Peyer's patch (tissue), 4 donors: Measurements from ENCODE around the gene HOXD12. TPM values are rescaled to one million over a fixed set of nuclear protein-coding genes. Genes with fewer than 3 reads are reported as not detected.

Experiments used
- DNase-seq, 3 donors: peaks; one replicate each; pipeline ENCODE4 v3.0.0-alpha.2; 2017 to 2019
- H3K27ac ChIP-seq, 4 donors: fragments of 200-600 bp; sonication (generic); one replicate each; pipeline ENCODE4 v1.5.1; 2016 to 2019
- H3K27me3 ChIP-seq, 2 donors: fragments of 200-600 bp; sonication (generic); one replicate each; pipeline ENCODE4 v1.5.1; 2019
- H3K36me3 ChIP-seq, 3 donors: fragments of 200-600 bp; sonication (generic); one replicate each; pipeline ENCODE4 v1.5.1; 2016 to 2019
- H3K4me1 ChIP-seq, 4 donors: fragments of 200-600 bp; sonication (generic); one replicate each; pipeline ENCODE4 v1.5.1; 2016 to 2019
- H3K4me3 ChIP-seq, 4 donors: fragments of 200-600 bp; sonication (generic); 1 replicate in 3 of 4; 2 replicates in 1 of 4; pipeline ENCODE4 v1.5.1; 2016 to 2019; ENCODE audit warnings: mild to moderate bottlenecking in 1 of 4
- H3K9me3 ChIP-seq, 4 donors: fragments of 200-600 bp; sonication (generic); one replicate each; pipeline ENCODE4 v1.5.1; 2016 to 2019; ENCODE audit warnings: mild to moderate bottlenecking in 1 of 4
- CTCF ChIP-seq, 6 experiments: fragments of 450-650 bp in 4 of 6; fragments of 200-600 bp in 2 of 6; sonication (generic) in 1 of 6; IDR thresholded peaks; one replicate each; pipeline ENCODE4 v1.5.1; 2017 to 2019; ENCODE audit warnings: antibody characterized with exemption in 6 of 6, mild to moderate bottlenecking in 3 of 6, moderate library complexity in 1 of 6
- POLR2A ChIP-seq, 2 donors: fragments of 450-650 bp; IDR thresholded peaks; one replicate each; pipeline ENCODE4 v1.5.1; 2017; ENCODE audit warnings: antibody characterized with exemption in 2 of 2, mild to moderate bottlenecking in 2 of 2, moderate library complexity in 2 of 2
- total RNA-seq, 4 donors: library from RNA; depleted of rRNA; stranded (reverse); fragments of >200 nt; gene quantifications; one replicate each; pipeline ENCODE4 v1.1.0, GENCODE V29; 2016

The HOXD12 gene
- total RNA-seq, 4 donors from 2014 or later: not detected

- peaks cover 0 to 15% (median 0%) of the 10 kb centered on the region in 4 donors for H3K4me1 ChIP-seq
- TF ChIP-seq CTCF (IDR thresholded peaks at IDR 0.05): no peak
- TF ChIP-seq POLR2A (IDR thresholded peaks at IDR 0.05): no peak
- no peak overlapping the region for H3K4me3 ChIP-seq
- peaks cover 0 to under 1% (median 0%) of the 10 kb centered on the region in 4 donors for H3K9me3 ChIP-seq
- H3K27ac ChIP-seq: no peak overlapping the region
- no peak for DNase-seq
- no peaks in the 10 kb centered on the region for H3K36me3 ChIP-seq
- H3K27me3 ChIP-seq: peaks cover 0 to 90% of the 10 kb centered on the region in 2 donors
Measured at GRCh38 chr2:176117162-176117822, 17.7 kb downstream of the HOXD12 start.

- Histone ChIP-seq H3K27ac (no peak overlapping the region), H3K4me1 (peaks cover 0 to 21% (median 0%) of the 10 kb centered on the region in 4 donors), H3K9me3 (peaks cover 0 to 4% (median 0%) of the 10 kb centered on the region in 4 donors), H3K4me3 (no peak overlapping the region), H3K27me3 (peaks cover 0 to 89% of the 10 kb centered on the region in 2 donors), H3K36me3 (no peaks in the 10 kb centered on the region)
- TF ChIP-seq CTCF (IDR thresholded peaks at IDR 0.05) (no peak), POLR2A (IDR thresholded peaks at IDR 0.05) (no peak)
- no peak for DNase-seq
Measured at GRCh38 chr2:176117823-176118371, 18.3 kb downstream of the HOXD12 start.

GRCh38 chr2:176118601-176119339, 19.2 kb downstream of the HOXD12 start:
- Histone ChIP-seq H3K27me3 (peaks cover 0 to 90% of the 10 kb centered on the region in 2 donors), H3K36me3 (no peaks in the 10 kb centered on the region), H3K9me3 (peaks cover 0 to 4% (median 0%) of the 10 kb centered on the region in 4 donors), H3K4me1 (peaks cover 0 to 26% (median 0%) of the 10 kb centered on the region in 4 donors), H3K27ac (no peak overlapping the region), H3K4me3 (no peak overlapping the region)
- peak in 1 of 3 donors; percentile 69 for DNase-seq
- TF ChIP-seq CTCF (IDR thresholded peaks at IDR 0.05): peak in 4 of 6 experiments; percentile 23 to 37 (median 29)
- TF ChIP-seq POLR2A (IDR thresholded peaks at IDR 0.05): no peak

- Histone ChIP-seq H3K4me3 (no peak overlapping the region), H3K36me3 (no peaks in the 10 kb centered on the region), H3K4me1 (peaks cover 0 to 26% (median 0%) of the 10 kb centered on the region in 4 donors), H3K27me3 (peaks cover 0 to 83% of the 10 kb centered on the region in 2 donors), H3K9me3 (peaks cover 0 to 4% (median 0%) of the 10 kb centered on the region in 4 donors), H3K27ac (no peak overlapping the region)
- DNase-seq: no peak
- TF ChIP-seq POLR2A (IDR thresholded peaks at IDR 0.05): no peak
- no peak for TF ChIP-seq CTCF (IDR thresholded peaks at IDR 0.05)
Measured at GRCh38 chr2:176120364-176121189, 21.0 kb downstream of the HOXD12 start.
